Measurements from ENCODE around the gene R3HCC1L.
"Not testable (repeated sequence)": the region's sequence is repeated elsewhere in the genome, so short reads cannot be mapped to it uniquely, and the experiment has no call there.

Gene R3HCC1L

GRCh38 chr10:98133075-98133752 is 1.2 kb upstream of the R3HCC1L start:
- not testable (repeated sequence) for DNase-seq

GRCh38 chr10:98134117-98134430 is 383 bp upstream of the R3HCC1L start:
- no peak for DNase-seq

- no peak for DNase-seq
These were observed 904 bp downstream of the R3HCC1L start for GRCh38 chr10:98135222-98135899.

- DNase-seq, result not testable (repeated sequence)
These were observed 2.3 kb downstream of the R3HCC1L start for GRCh38 chr10:98136775-98137174.

- DNase-seq, result no peak
These were observed 3.6 kb downstream of the R3HCC1L start for GRCh38 chr10:98138031-98138430.

GRCh38 chr10:98139431-98139830 is 5.0 kb downstream of the R3HCC1L start:
- DNase-seq, result no peak

GRCh38 chr10:98141484-98142073 is 7.1 kb downstream of the R3HCC1L start:
- DNase-seq, result no peak

- DNase-seq, result no peak
These were observed 10.5 kb downstream of the R3HCC1L start for GRCh38 chr10:98144985-98145384.

- no peak for DNase-seq
These were observed 15.4 kb downstream of the R3HCC1L start for GRCh38 chr10:98149858-98150257.

- DNase-seq, result peak; percentile 11
These were observed 16.1 kb downstream of the R3HCC1L start for GRCh38 chr10:98150544-98150943.

- DNase-seq, result not testable (repeated sequence)
These were observed 18.3 kb downstream of the R3HCC1L start for GRCh38 chr10:98152778-98153177.

GRCh38 chr10:98153213-98153958 is 18.9 kb downstream of the R3HCC1L start:
- not testable (repeated sequence) for DNase-seq

GRCh38 chr10:98154076-98154475 is 19.6 kb downstream of the R3HCC1L start:
- DNase-seq, result no peak

GRCh38 chr10:98158576-98158975 is 24.1 kb downstream of the R3HCC1L start:
- DNase-seq, result no peak

- DNase-seq, result no peak
These were observed 29.5 kb downstream of the R3HCC1L start for GRCh38 chr10:98163941-98164340.

- DNase-seq, result no peak
These were observed 32.7 kb downstream of the R3HCC1L start for GRCh38 chr10:98167191-98167590.

GRCh38 chr10:98168147-98168546 is 33.7 kb downstream of the R3HCC1L start:
- DNase-seq, result no peak

- DNase-seq, result no peak
These were observed 34.3 kb downstream of the R3HCC1L start for GRCh38 chr10:98168766-98169165.

- no peak for DNase-seq
These were observed 34.9 kb downstream of the R3HCC1L start for GRCh38 chr10:98169379-98169778.

- no peak for DNase-seq
These were observed 36.0 kb downstream of the R3HCC1L start for GRCh38 chr10:98170249-98171117.

GRCh38 chr10:98172073-98172472 is 37.6 kb downstream of the R3HCC1L start:
- DNase-seq, result no peak

GRCh38 chr10:98172495-98172894 is 38.0 kb downstream of the R3HCC1L start:
- no peak for DNase-seq

GRCh38 chr10:98173260-98173659 is 38.8 kb downstream of the R3HCC1L start:
- DNase-seq, result no peak
